ENCODE measurements around the gene WNK2.

Gene WNK2

GRCh38 chr9:93316726-93317494, 133.0 kb downstream of the WNK2 start:
- no peak for TF ChIP-seq CTCF (IDR thresholded peaks at IDR 0.05; ENCODE audit: insufficient read depth, missing control alignments)
- DNase-seq (ENCODE audit: insufficient read length, low spot score) (no peak), FAIRE-seq (no peak)

GRCh38 chr9:93317495-93318094, 133.7 kb downstream of the WNK2 start:
- FAIRE-seq (no peak), DNase-seq (ENCODE audit: insufficient read length, low spot score) (no peak)
- no peak for TF ChIP-seq CTCF (IDR thresholded peaks at IDR 0.05; ENCODE audit: insufficient read depth, missing control alignments)

GRCh38 chr9:93318480-93318879, 134.5 kb downstream of the WNK2 start:
- TF ChIP-seq CTCF (IDR thresholded peaks at IDR 0.05; ENCODE audit: insufficient read depth, missing control alignments): no peak
- FAIRE-seq: no peak
- no peak for DNase-seq (ENCODE audit: insufficient read length, low spot score)

GRCh38 chr9:93319301-93319991, 135.5 kb downstream of the WNK2 start:
- no peak for DNase-seq (ENCODE audit: insufficient read length, low spot score)

GRCh38 chr9:93319992-93320500, 136.1 kb downstream of the WNK2 start:
- DNase-seq (ENCODE audit: insufficient read length, low spot score): no peak
- FAIRE-seq: no peak
- TF ChIP-seq CTCF (IDR thresholded peaks at IDR 0.05; ENCODE audit: insufficient read depth, missing control alignments): no peak

More at GRCh38 chr9:93319301-93319991, 135.5 kb downstream of the WNK2 start:
- FAIRE-seq: no peak
- TF ChIP-seq CTCF (IDR thresholded peaks at IDR 0.05; ENCODE audit: insufficient read depth, missing control alignments): no peak

- no peak for FAIRE-seq
- no peak for DNase-seq (ENCODE audit: insufficient read length, low spot score)
- TF ChIP-seq CTCF (IDR thresholded peaks at IDR 0.05; ENCODE audit: insufficient read depth, missing control alignments): no peak
Observed at GRCh38 chr9:93320591-93321219, 136.8 kb downstream of the WNK2 start.
